HTR-8/SVneo (cell line): ENCODE measurements around the gene H6PD.
A peak's percentile ranks its signal among the peaks of the same experiment; 100 is the strongest.
"Not testable (repeated sequence)": the region's sequence is repeated elsewhere in the genome, so short reads cannot be mapped to it uniquely, and the experiment has no call there.

Experiments
- DNase-seq: peaks from one replicate; pipeline ENCODE4 v3.0.0; 2011; ENCODE audit warnings: low spot score, mixed read lengths; ENCODE audit not compliant: insufficient read length
- FAIRE-seq: peaks from 2 replicates; lab custom pipeline; 2011; peaks lifted over from hg19 to GRCh38; lab: Jason Lieb, UNC

The H6PD gene

GRCh38 chr1:9293533-9294404 is 59.2 kb downstream of the H6PD start:
- FAIRE-seq (peak; percentile 13), DNase-seq (no peak)

GRCh38 chr1:9294405-9294773 is 59.8 kb downstream of the H6PD start:
- FAIRE-seq (no peak), DNase-seq (no peak)

GRCh38 chr1:9294910-9295636 is 60.5 kb downstream of the H6PD start:
- no peak for FAIRE-seq
- no peak for DNase-seq

GRCh38 chr1:9295884-9296283 is 61.3 kb downstream of the H6PD start:
- DNase-seq = no peak
- no peak for FAIRE-seq

GRCh38 chr1:9296850-9297249 is 62.3 kb downstream of the H6PD start:
- no peak for FAIRE-seq

GRCh38 chr1:9297831-9298230 is 63.3 kb downstream of the H6PD start:
- FAIRE-seq = no peak
- DNase-seq = no peak

More at GRCh38 chr1:9296850-9297249, 62.3 kb downstream of the H6PD start:
- DNase-seq = no peak

GRCh38 chr1:9298282-9298681 is 63.7 kb downstream of the H6PD start:
- no peak for FAIRE-seq
- no peak for DNase-seq

GRCh38 chr1:9299571-9300541 is 65.3 kb downstream of the H6PD start:
- DNase-seq = not testable (repeated sequence)
- peak; percentile 4 for FAIRE-seq

GRCh38 chr1:9300573-9300972 is 66.0 kb downstream of the H6PD start:
- DNase-seq = no peak
- no peak for FAIRE-seq

GRCh38 chr1:9302745-9303524 is 68.4 kb downstream of the H6PD start:
- DNase-seq = peak; percentile 67
- no peak for FAIRE-seq

- FAIRE-seq = no peak
- DNase-seq = no peak
Observed at GRCh38 chr1:9303916-9304315, 69.3 kb downstream of the H6PD start.

- DNase-seq = no peak
- FAIRE-seq = no peak
Observed at GRCh38 chr1:9305216-9305615, 70.6 kb downstream of the H6PD start.

GRCh38 chr1:9306006-9306405 is 71.4 kb downstream of the H6PD start:
- DNase-seq (no peak), FAIRE-seq (no peak)

- no peak for DNase-seq
- FAIRE-seq = no peak
Observed at GRCh38 chr1:9307303-9307702, 72.7 kb downstream of the H6PD start.

GRCh38 chr1:9308236-9308785 is 73.7 kb downstream of the H6PD start:
- FAIRE-seq (no peak), DNase-seq (no peak)

GRCh38 chr1:9309080-9309479 is 74.5 kb downstream of the H6PD start:
- FAIRE-seq = no peak
- no peak for DNase-seq

- DNase-seq = no peak
Observed at GRCh38 chr1:9309991-9310390, 75.4 kb downstream of the H6PD start.

GRCh38 chr1:9311029-9311428 is 76.5 kb downstream of the H6PD start:
- FAIRE-seq = no peak
- DNase-seq = no peak

More at GRCh38 chr1:9309991-9310390, 75.4 kb downstream of the H6PD start:
- FAIRE-seq = no peak

GRCh38 chr1:9311479-9311878 is 76.9 kb downstream of the H6PD start:
- DNase-seq = no peak
- FAIRE-seq = no peak
